HG03095 (cell line): Measurements from ENCODE around the gene LAMB2.

Experiments
- ATAC-seq: cut with Tn5 transposase; IDR thresholded peaks from one replicate; pipeline ENCODE4 v1.9.1; 2021; ENCODE audit warnings: moderate library complexity; ENCODE audit not compliant: unreplicated experiment

Gene LAMB2

GRCh38 chr3:49161808-49162530 lies 29.1 kb upstream of the LAMB2 start:
- ATAC-seq, result no peak

- no peak for ATAC-seq
Measured at GRCh38 chr3:49161197-49161596, 28.3 kb upstream of the LAMB2 start.

GRCh38 chr3:49158792-49159191 lies 25.9 kb upstream of the LAMB2 start:
- no peak for ATAC-seq

- ATAC-seq, result no peak
Measured at GRCh38 chr3:49158103-49158709, 25.4 kb upstream of the LAMB2 start.

- no peak for ATAC-seq
Measured at GRCh38 chr3:49157289-49157688, 24.4 kb upstream of the LAMB2 start.

GRCh38 chr3:49153349-49153912 lies 20.6 kb upstream of the LAMB2 start:
- ATAC-seq, result no peak

GRCh38 chr3:49151610-49152009 lies 18.8 kb upstream of the LAMB2 start:
- ATAC-seq, result no peak

- no peak for ATAC-seq
Measured at GRCh38 chr3:49148159-49148558, 15.3 kb upstream of the LAMB2 start.

GRCh38 chr3:49140080-49140479 lies 7.2 kb upstream of the LAMB2 start:
- no peak for ATAC-seq

GRCh38 chr3:49135499-49135898 lies 2.6 kb upstream of the LAMB2 start:
- ATAC-seq, result no peak

GRCh38 chr3:49134471-49135265 lies 1.8 kb upstream of the LAMB2 start:
- no peak for ATAC-seq

- ATAC-seq, result no peak
Measured at GRCh38 chr3:49133226-49133951, 539 bp upstream of the LAMB2 start.

GRCh38 chr3:49132073-49132436 lies 795 bp downstream of the LAMB2 start:
- ATAC-seq, result no peak

- ATAC-seq, result no peak
Measured at GRCh38 chr3:49131576-49131975, 1.3 kb downstream of the LAMB2 start.

- no peak for ATAC-seq
Measured at GRCh38 chr3:49131040-49131439, 1.8 kb downstream of the LAMB2 start.

- no peak for ATAC-seq
Measured at GRCh38 chr3:49124991-49125670, 7.7 kb downstream of the LAMB2 start.

GRCh38 chr3:49124203-49124602 lies 8.6 kb downstream of the LAMB2 start:
- no peak for ATAC-seq

GRCh38 chr3:49123687-49124086 lies 9.2 kb downstream of the LAMB2 start:
- no peak for ATAC-seq

GRCh38 chr3:49122886-49123545 lies 9.8 kb downstream of the LAMB2 start:
- no peak for ATAC-seq

GRCh38 chr3:49122451-49122850 lies 10.4 kb downstream of the LAMB2 start:
- ATAC-seq, result no peak
